ENCODE data around the gene RFXAP. TPM values are rescaled to one million over a fixed set of nuclear protein-coding genes. Genes with fewer than 3 reads are reported as not detected.

Gene RFXAP
- total RNA-seq, 1 experiment from 2014 or later = 0.74 TPM

- DNase-seq (ENCODE audit: low read depth) = no peak
These were observed 47.2 kb downstream of the RFXAP start for GRCh38 chr13:36866232-36866631.

- DNase-seq (ENCODE audit: low read depth) = no peak
These were observed 51.1 kb downstream of the RFXAP start for GRCh38 chr13:36870050-36870692.

- no peak for DNase-seq (ENCODE audit: low read depth)
These were observed 53.6 kb downstream of the RFXAP start for GRCh38 chr13:36872621-36873020.

GRCh38 chr13:36875431-36875830 is 56.4 kb downstream of the RFXAP start:
- no peak for DNase-seq (ENCODE audit: low read depth)

- DNase-seq (ENCODE audit: low read depth) = no peak
These were observed 56.9 kb downstream of the RFXAP start for GRCh38 chr13:36875961-36876360.

Other genes starting within 250 kb of the RFXAP start
- not detected in 2 replicates for gene SERTM1, start 145.2 kb upstream of the RFXAP start, total RNA-seq (2014; rRNA removed; shearing (Covaris generic))
- 0.30 and 0.74 TPM in 2 replicates for gene SMAD9, start 101.0 kb downstream of the RFXAP start, total RNA-seq (2014; rRNA removed; shearing (Covaris generic))
- 27.6 and 30.5 TPM in 2 replicates for gene ALG5, start 180.1 kb downstream of the RFXAP start, total RNA-seq (2014; rRNA removed; shearing (Covaris generic))
- 61.9 and 93.0 TPM in 2 replicates for gene EXOSC8, start 181.6 kb downstream of the RFXAP start, total RNA-seq (2014; rRNA removed; shearing (Covaris generic))
- gene SUPT20H, start 240.5 kb downstream of the RFXAP start, total RNA-seq (2014; rRNA removed; shearing (Covaris generic)) = 28.4 and 36.9 TPM in 2 replicates